Karpas-422 (cell line): ENCODE data around the gene TIMD4. TPM values are rescaled to one million over a fixed set of nuclear protein-coding genes. Genes with fewer than 3 reads are reported as not detected.

Experiments used
- DNase-seq: peaks from one replicate; pipeline ENCODE4 v3.0.0-alpha.2; 2015
- H2AFZ ChIP-seq: fragments of 200-600 bp; sonication (generic); 2 replicates; pipeline ENCODE4 v1.6.1; 2014; ENCODE audit warnings: antibody characterized with exemption, low read length, mixed read lengths
- H3K27ac ChIP-seq: fragments of 200-600 bp; sonication (generic); 2 replicates; pipeline ENCODE4 v1.5.1; 2014; ENCODE audit warnings: mild to moderate bottlenecking, low read length, moderate library complexity
- H3K27me3 ChIP-seq: fragments of 200-600 bp; sonication (generic); 2 replicates; pipeline ENCODE4 v1.6.1; 2014; ENCODE audit warnings: low read length, mixed read lengths
- H3K36me3 ChIP-seq: fragments of 200-600 bp; sonication (generic); 2 replicates; pipeline ENCODE4 v1.6.1; 2014; ENCODE audit warnings: low read length, mixed read lengths; ENCODE audit not compliant: insufficient read depth
- H3K4me1 ChIP-seq: fragments of 200-600 bp; sonication (generic); 2 replicates; pipeline ENCODE4 v1.6.1; 2014; ENCODE audit warnings: mild to moderate bottlenecking, low read length, mixed read lengths
- H3K4me2 ChIP-seq: fragments of 200-600 bp; sonication (generic); 2 replicates; pipeline ENCODE4 v1.6.1; 2014; ENCODE audit warnings: low read length, low read depth, mild to moderate bottlenecking; ENCODE audit not compliant: poor library complexity, severe bottlenecking
- H3K4me3 ChIP-seq: fragments of 200-600 bp; sonication (generic); 2 replicates; pipeline ENCODE4 v1.5.1; 2014; ENCODE audit warnings: mild to moderate bottlenecking, antibody characterized with exemption, low read length, mixed read lengths
- H3K79me2 ChIP-seq: fragments of 200-600 bp; sonication (generic); 2 replicates; pipeline ENCODE4 v1.6.1; 2014; ENCODE audit warnings: mild to moderate bottlenecking, low read length, mixed read lengths
- H3K9ac ChIP-seq: fragments of 200-600 bp; sonication (generic); 2 replicates; pipeline ENCODE4 v1.6.0; 2014; ENCODE audit warnings: low read length
- H3K9me2 ChIP-seq: fragments of 200-600 bp; sonication (generic), shearing (Covaris generic); replicated peaks from 2 replicates; pipeline ENCODE4 v1.6.0; 2014; ENCODE audit warnings: mild to moderate bottlenecking, low read length, moderate library complexity; ENCODE audit not compliant: insufficient read depth
- H3K9me3 ChIP-seq: fragments of 300-700, 200-600 bp; sonication (generic); 2 replicates; pipeline ENCODE4 v1.6.1; 2014; ENCODE audit warnings: low read length, mixed read lengths
- H4K20me1 ChIP-seq: fragments of 200-600 bp; sonication (generic); 2 replicates; pipeline ENCODE4 v1.6.1; 2014; ENCODE audit warnings: mild to moderate bottlenecking, antibody characterized with exemption, low read length, low read depth; ENCODE audit not compliant: insufficient read depth
- total RNA-seq: library from RNA; depleted of rRNA; stranded (reverse); fragments of >200 nt; shearing (Covaris generic); gene quantifications from 2 replicates; pipeline ENCODE4 v1.2.3, GENCODE V29; 2014; ENCODE audit warnings: low replicate concordance; rRNA removed

TIMD4 gene
- total RNA-seq, 1 experiment from 2014 or later = not detected

GRCh38 chr5:156870498-156870839, 92.6 kb downstream of the TIMD4 start:
- Histone ChIP-seq H3K4me1 (no peaks in the 10 kb centered on the region), H3K4me2 (no peak overlapping the region), H3K27me3 (no peaks in the 10 kb centered on the region), H3K27ac (no peak overlapping the region), H3K9me3 (no peaks in the 10 kb centered on the region), H3K79me2 (no peaks in the 10 kb centered on the region), H3K4me3 (no peak overlapping the region), H4K20me1 (no peaks in the 10 kb centered on the region), H2AFZ (no peak overlapping the region), H3K9me2 (no peaks in the 10 kb centered on the region), H3K36me3 (no peaks in the 10 kb centered on the region), H3K9ac (no peak overlapping the region)
- DNase-seq = no peak

Other genes with a start within 250 kb of the TIMD4 start
- not detected in 2 replicates for gene PPP1R2B, start 112.9 kb downstream of the TIMD4 start, total RNA-seq
- gene HAVCR1, start 95.9 kb upstream of the TIMD4 start, total RNA-seq = not detected in 2 replicates
- gene HAVCR2, start 145.8 kb upstream of the TIMD4 start, total RNA-seq = 0.22 TPM in 1 of 2 replicates, not detected in the other
- gene MED7, start 179.6 kb upstream of the TIMD4 start, total RNA-seq = 10.6 and 12.2 TPM in 2 replicates
- gene GARIN3, start 203.0 kb upstream of the TIMD4 start, total RNA-seq = not detected in 2 replicates
- 0.25 and 1.3 TPM in 2 replicates for gene ITK, start 217.6 kb upstream of the TIMD4 start, total RNA-seq